Measurements from ENCODE around the gene NCBP2L.

- no peak for TF ChIP-seq POLR2A (IDR thresholded peaks at IDR 0.05)
- no peak for TF ChIP-seq CTCF (IDR thresholded peaks at IDR 0.05 in 4 of 5, conservative IDR thresholded peaks at IDR 0.05 in 1 of 5)
Measured at GRCh38 chrX:107766470-107767150, 10.9 kb upstream of the NCBP2L start.

Measured in gastrocnemius medialis (tissue), 4 donors.